ENCODE data around the gene SLC35G4.
"Not testable (repeated sequence)": the region's sequence is repeated elsewhere in the genome, so short reads cannot be mapped to it uniquely, and the experiment has no call there.

Gene SLC35G4

DNA sequence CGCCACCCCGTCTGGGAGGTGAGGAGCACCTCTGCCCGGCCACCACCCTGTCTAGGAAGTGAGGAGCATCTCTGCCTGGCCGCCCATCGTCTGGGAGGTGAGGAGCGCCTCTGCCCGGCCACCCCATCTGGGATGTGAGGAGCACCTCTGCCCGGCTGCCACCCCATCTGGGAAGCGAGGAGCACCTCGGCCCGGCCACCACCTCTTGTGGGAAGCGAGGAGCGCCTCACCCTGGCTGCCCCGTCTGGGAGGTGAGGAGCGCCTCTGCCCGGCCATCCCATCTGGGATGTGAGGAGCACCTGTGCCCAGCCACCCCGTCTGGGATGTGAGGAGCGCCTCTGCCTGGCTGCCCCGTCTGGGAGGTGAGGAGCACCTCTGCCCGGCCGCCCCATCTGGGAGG, 4.6 kb downstream of the SLC35G4 start:
- not testable (repeated sequence) for DNase-seq (ENCODE audit: low spot score)

DNA sequence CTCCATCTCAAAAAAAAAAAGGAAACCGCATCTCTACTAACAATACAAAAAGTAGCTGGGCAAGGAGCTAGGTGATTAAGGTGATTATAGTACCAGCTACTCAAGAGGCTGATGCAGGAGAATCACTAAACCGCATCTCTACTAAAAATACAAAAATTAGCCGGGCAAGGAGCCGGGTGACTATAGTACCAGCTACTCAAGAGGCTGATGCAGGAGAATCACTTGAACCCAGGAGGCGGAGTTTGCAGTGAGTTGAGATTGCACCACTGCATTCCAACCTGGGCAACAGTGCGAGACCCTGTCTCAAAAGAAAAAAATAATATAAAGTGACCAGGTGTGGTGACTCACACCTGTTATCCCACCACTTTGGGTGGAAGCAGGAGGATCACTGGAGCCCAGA, 5.6 kb downstream of the SLC35G4 start:
- DNase-seq (ENCODE audit: low spot score) = not testable (repeated sequence)

DNA sequence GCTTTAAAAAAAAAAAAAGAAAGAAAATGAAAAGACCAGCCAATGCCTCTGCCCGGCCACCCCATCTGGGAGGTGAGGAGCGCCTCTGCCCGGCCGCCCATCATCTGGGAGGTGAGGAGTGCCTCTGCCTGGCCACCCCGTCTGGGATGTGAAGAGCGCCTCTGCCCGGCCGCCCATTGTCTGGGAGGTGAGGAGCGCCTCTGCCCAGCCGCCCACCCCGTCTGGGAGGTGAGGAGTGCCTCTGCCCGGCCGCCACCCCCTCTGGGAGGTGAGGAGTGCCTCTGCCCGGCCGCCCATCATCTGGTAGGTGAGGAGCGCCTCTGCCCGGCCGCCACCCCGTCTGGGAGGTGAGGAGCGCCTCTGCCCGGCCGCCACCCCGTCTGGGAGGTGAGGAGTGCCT, 37.9 kb downstream of the SLC35G4 start:
- not testable (repeated sequence) for DNase-seq (ENCODE audit: low spot score)

DNA sequence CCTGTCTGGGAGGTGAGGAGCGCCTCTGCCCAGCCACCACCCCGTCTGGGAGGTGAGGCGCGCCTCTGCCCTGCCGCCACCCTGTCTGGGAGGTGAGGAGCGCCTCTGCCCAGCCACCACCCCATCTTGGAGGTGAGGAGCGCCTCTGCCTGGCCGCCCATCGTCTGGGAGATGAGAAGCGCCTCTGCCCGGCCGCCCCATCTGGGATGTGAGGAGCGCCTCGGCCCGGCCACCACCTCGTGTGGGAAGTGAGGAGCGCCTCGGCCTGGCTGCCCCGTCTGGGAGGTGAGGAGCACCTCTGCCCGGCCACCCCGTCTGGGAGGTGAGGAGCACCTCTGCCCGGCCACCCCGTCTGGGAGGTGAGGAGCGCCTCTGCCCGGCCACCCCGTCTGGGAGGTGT, 38.4 kb downstream of the SLC35G4 start:
- DNase-seq (ENCODE audit: low spot score) = not testable (repeated sequence)

DNA sequence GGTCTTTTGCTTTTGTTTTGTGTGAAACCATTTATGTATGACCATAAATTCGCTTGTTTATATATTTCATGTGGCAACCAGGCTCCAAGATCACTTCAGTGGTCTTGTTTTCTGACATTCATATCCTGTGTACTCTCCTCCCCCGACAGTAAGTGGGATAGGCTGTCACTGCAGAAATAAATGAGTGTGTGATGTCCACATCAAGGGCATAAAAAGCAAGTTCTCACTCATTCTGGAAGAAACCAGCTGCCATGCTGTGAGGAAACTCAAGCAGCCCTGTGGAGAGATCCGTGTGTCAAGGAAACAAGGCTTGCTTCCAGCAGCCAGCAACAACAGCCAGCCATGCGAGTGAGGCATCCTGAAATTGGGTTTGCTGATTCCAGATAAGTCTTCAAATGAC, 40.4 kb downstream of the SLC35G4 start:
- DNase-seq (ENCODE audit: low spot score) = no peak

DNA sequence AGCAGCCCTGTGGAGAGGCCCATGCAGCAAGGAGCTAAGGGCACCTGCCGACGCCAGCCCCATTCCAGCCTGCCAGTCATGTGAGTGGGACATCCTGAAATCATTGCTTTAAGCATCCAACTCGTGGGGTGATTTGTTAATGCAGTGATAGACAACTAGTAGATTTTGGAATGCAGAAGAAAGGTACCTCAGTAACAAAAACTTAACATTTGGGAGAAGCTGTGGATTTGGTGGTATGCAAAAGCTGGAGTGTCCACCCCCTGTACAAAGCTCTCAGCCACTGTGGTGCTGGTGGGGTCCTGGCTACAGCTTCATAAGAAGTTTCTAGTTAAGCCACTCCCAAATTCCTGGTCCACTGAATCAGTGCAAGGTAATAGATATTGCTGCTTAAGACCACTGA, 42.5 kb downstream of the SLC35G4 start:
- DNase-seq (ENCODE audit: low spot score) = no peak

DNA sequence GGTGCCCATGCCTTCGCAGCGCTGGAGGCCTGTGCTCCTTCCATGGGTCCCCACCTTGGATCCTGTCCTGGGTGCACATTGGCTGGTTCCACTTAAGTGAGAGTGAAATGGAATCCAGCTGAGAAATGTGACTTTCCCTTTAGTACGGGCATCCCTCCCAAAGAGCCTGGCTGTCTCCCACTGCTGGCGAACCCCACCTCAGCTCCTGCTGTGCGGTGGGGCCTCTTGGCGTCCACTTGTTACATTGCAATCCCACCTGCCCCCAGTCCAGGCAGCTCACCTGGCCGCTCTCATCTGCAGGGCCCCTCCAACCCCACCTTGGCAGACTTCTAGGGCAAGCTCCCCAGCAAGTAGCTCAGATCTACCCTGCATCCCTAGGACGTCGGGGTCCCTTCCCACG, 44.1 kb downstream of the SLC35G4 start:
- DNase-seq (ENCODE audit: low spot score) = no peak

DNA sequence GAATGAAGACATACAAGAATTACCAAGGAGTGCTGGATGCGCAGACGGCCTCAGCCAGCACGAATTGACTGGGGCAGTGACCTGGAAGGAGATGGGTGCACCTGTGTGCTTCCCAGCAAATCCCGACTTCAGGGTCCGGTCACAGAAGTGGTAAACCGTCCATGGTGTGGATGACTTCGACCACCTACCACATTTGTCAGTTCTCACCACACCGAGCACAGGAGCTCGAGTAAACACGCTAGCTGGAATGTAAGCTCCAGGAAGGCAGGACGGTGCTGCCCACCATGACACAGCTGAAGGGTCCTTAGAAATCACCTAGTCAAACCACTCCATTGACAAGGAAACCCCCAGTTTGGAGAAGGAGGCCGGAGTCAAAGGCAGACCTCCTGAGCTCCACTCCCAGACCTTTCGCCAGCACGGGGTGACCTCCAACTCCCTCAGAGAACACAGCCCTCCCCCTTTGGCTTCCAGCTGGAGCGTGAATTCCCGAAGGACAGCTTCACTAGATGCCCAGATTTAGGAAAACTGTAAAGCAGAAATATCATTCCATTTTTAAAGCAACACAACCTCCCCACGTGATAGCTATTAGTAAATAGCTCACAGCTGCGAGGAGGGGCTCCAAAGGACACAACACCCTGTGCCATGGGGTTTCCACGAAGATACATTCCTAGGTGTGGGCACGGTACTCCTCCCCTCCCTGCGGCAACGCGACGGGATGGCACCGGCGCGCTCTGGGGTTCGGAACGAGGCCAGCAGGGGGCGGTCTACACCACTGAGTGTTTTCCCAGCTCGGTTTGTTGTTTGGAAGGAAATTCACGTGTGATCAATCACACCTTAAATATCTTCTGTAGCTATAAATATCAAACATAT, 45.6 kb downstream of the SLC35G4 start:
- DNase-seq (ENCODE audit: low spot score) = no peak

DNA sequence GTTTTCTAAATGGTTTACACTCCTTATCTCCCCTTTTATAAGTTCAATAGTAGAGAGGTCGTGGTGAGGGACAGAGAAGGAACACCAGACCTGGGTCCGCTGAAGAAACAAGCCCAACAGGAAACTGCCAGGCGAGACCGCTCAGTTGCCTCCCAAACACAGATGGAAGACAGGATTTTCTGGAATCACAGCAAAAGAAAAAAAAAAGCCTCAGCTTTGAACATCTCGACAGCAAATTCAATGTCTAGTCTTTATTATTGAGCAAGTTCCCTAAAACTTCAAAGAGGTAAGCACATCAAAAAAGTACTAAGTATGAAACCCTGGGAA, 46.2 kb downstream of the SLC35G4 start:
- no peak for DNase-seq (ENCODE audit: low spot score)

DNA sequence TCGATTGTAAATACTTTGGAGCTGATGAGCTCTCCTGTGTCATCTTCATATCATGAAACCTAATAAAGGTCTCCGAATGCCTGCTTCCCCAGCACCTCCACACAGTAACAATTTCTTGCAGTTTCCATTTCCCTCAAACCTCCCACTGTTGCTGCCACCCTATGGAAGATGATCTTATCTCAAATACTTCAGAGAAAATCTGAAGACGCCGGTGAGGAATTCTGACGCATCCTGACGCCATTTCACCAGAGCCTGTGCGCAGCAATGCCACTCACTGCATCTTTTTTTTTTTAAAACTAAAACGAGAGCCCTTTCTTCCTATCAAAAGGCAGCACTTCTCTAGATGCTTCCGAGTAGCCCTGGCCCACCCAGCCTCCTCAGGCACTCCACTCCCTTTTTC, 47.8 kb downstream of the SLC35G4 start:
- DNase-seq (ENCODE audit: low spot score) = no peak

DNA sequence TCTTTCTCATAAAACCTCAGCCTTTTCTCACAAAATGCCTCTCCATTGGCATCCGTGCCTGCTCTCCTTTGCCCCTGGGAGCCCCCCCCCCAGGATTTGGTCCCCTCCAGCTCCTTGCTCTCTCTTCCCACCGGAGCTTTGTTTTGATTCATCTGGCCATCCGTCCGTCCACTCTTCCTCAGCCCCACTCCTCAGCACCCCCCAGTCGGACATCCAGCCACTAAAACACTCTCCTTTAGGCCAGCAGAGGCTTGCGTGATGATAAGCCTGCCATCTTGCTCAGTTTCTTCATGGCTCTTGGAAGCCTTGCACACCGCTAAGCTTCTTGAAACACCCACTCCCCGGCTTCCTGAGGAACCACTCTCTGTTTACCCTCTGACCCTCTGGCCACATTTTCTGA, 48.2 kb downstream of the SLC35G4 start:
- no peak for DNase-seq (ENCODE audit: low spot score)

DNA sequence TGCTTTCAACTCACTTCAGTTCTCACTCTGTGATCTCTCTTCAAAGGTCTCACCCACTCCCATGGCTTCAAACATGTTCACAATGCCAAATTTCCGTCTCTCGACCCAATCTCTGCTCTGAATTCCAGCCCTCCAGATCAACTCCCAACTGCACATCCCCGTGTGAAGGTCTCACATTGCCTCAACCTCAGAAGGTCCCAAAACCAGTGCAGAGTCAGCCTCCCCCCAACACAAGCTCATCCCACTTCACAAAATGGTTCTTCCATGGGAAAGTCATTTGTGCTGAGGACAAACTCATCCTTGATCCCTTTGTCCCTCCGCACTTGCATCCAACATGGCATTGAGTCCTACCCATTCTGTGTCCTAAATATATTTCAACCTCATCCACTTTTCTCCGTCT, 48.6 kb downstream of the SLC35G4 start:
- DNase-seq (ENCODE audit: low spot score) = no peak

DNA sequence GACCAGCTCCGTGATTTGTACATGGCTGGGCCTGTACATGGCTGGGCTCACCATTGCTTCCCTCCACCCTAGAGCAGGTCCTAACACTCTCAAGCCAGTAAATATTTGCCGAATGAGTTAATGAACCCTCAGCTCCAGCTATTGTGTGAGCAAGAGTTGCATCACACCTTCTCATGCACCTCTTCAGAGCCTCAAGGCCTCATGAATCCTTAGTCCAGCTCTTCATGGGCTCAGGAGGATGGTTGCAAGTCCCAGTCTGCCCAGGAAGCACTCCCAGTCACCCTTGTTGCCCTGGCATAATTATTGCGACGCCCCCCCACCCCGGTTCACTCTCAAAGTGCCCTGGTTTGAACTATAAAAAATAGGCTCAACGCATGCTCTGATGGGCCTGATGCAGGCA, 49.6 kb downstream of the SLC35G4 start:
- no peak for DNase-seq (ENCODE audit: low spot score)
